Trophoblast cell (in vitro differentiated cells and primary cell): Measurements from ENCODE around the gene RAC2.

ENCODE experiments used
- DNase-seq, 2 donors: peaks; one replicate each; pipeline ENCODE4 v3.0.0-alpha.2; 2016
- H2AFZ ChIP-seq: 2 replicates; pipeline ENCODE4 v1.6.1; 2013; ENCODE audit warnings: low read length, moderate library complexity, mild to moderate bottlenecking; ENCODE audit not compliant: insufficient read depth, poor library complexity
- H2AK5ac ChIP-seq: 2 replicates; pipeline ENCODE4 v1.6.1; 2013; ENCODE audit warnings: mild to moderate bottlenecking, low read length
- H2BK120ac ChIP-seq: 2 replicates; pipeline ENCODE4 v1.6.1; 2013; ENCODE audit warnings: low read length, mild to moderate bottlenecking, moderate library complexity; ENCODE audit not compliant: insufficient read depth, poor library complexity
- H2BK12ac ChIP-seq: 2 replicates; pipeline ENCODE4 v1.6.1; 2013; ENCODE audit warnings: mild to moderate bottlenecking, low read length, moderate library complexity
- H2BK5ac ChIP-seq: 2 replicates; pipeline ENCODE4 v1.6.1; 2013; ENCODE audit warnings: low read length, low read depth, moderate library complexity, mild to moderate bottlenecking; ENCODE audit not compliant: poor library complexity
- H3K14ac ChIP-seq: 2 replicates; pipeline ENCODE4 v1.6.1; 2013; ENCODE audit warnings: mild to moderate bottlenecking, low read length
- H3K18ac ChIP-seq: 2 replicates; pipeline ENCODE4 v1.6.1; 2013; ENCODE audit warnings: mild to moderate bottlenecking, low read length
- H3K23ac ChIP-seq: 2 replicates; pipeline ENCODE4 v1.6.1; 2013; ENCODE audit warnings: low read length
- H3K27ac ChIP-seq: 2 replicates; pipeline ENCODE4 v1.5.1; 2013; ENCODE audit warnings: low read depth, mild to moderate bottlenecking, inconsistent platforms, low read length, moderate library complexity
- H3K27me3 ChIP-seq: 2 replicates; pipeline ENCODE4 v1.6.1; 2013; ENCODE audit warnings: inconsistent platforms, mild to moderate bottlenecking, low read length, moderate library complexity; ENCODE audit not compliant: insufficient read depth
- H3K36me3 ChIP-seq, 2 experiments: 1 replicate in 1 of 2; 2 replicates in 1 of 2; pipeline ENCODE4 v1.6.1; 2013; ENCODE audit warnings: low read length in 2 of 2, mild to moderate bottlenecking in 2 of 2, moderate library complexity in 1 of 2; ENCODE audit not compliant: insufficient read depth in 2 of 2, control insufficient read depth in 1 of 2
- H3K4ac ChIP-seq: 2 replicates; pipeline ENCODE4 v1.6.1; 2013; ENCODE audit warnings: low read depth, mild to moderate bottlenecking, low read length, moderate library complexity
- H3K4me1 ChIP-seq, 2 experiments: 1 replicate in 1 of 2; 2 replicates in 1 of 2; pipeline ENCODE4 v1.6.1; 2013; ENCODE audit warnings: low read length in 2 of 2, mild to moderate bottlenecking in 2 of 2, moderate library complexity in 1 of 2; ENCODE audit not compliant: insufficient read depth in 2 of 2, control insufficient read depth in 1 of 2
- H3K4me2 ChIP-seq: 2 replicates; pipeline ENCODE4 v1.6.1; 2013; ENCODE audit warnings: inconsistent platforms, mild to moderate bottlenecking, low read length, moderate library complexity
- H3K4me3 ChIP-seq: 2 replicates; pipeline ENCODE4 v1.5.1; 2013; ENCODE audit warnings: mild to moderate bottlenecking, low read depth, low read length, inconsistent platforms
- H3K79me1 ChIP-seq: one replicate; pipeline ENCODE4 v1.6.1; 2013; ENCODE audit warnings: low read length
- H3K79me2 ChIP-seq: 2 replicates; pipeline ENCODE4 v1.6.1; 2013; ENCODE audit warnings: low read length, mild to moderate bottlenecking; ENCODE audit not compliant: control insufficient read depth, insufficient read depth, poor library complexity
- H3K9ac ChIP-seq: 2 replicates; pipeline ENCODE4 v1.6.1; 2013; ENCODE audit warnings: mild to moderate bottlenecking, low read length
- H3K9me3 ChIP-seq: 2 replicates; pipeline ENCODE4 v1.6.1; 2013; ENCODE audit warnings: low read depth, mild to moderate bottlenecking, control low read depth, inconsistent platforms, low read length; ENCODE audit not compliant: insufficient read depth
- H4K12ac ChIP-seq: 2 replicates; pipeline ENCODE4 v1.6.1; 2013; ENCODE audit warnings: low read depth, mild to moderate bottlenecking, low read length, moderate library complexity
- H4K8ac ChIP-seq: 2 replicates; pipeline ENCODE4 v1.6.1; 2013; ENCODE audit warnings: low read depth, mild to moderate bottlenecking, low read length, moderate library complexity
- H4K91ac ChIP-seq: one replicate; pipeline ENCODE4 v1.6.1; 2013; ENCODE audit warnings: low read depth, mild to moderate bottlenecking, low read length, moderate library complexity
- WGBS: extraction: QIAGEN DNeasy Blood & Tissue Kit; methylation state at CpG from one replicate; pipeline ENCODE4 v1.1.7; 2013; ENCODE audit warnings: missing lambda C conversion rate; ENCODE audit not compliant: insufficient read length, insufficient coverage; ENCODE audit errors: extremely low coverage; 5-methylcytosine and 5-hydroxymethylcytosine counted together

The RAC2 gene

DNA sequence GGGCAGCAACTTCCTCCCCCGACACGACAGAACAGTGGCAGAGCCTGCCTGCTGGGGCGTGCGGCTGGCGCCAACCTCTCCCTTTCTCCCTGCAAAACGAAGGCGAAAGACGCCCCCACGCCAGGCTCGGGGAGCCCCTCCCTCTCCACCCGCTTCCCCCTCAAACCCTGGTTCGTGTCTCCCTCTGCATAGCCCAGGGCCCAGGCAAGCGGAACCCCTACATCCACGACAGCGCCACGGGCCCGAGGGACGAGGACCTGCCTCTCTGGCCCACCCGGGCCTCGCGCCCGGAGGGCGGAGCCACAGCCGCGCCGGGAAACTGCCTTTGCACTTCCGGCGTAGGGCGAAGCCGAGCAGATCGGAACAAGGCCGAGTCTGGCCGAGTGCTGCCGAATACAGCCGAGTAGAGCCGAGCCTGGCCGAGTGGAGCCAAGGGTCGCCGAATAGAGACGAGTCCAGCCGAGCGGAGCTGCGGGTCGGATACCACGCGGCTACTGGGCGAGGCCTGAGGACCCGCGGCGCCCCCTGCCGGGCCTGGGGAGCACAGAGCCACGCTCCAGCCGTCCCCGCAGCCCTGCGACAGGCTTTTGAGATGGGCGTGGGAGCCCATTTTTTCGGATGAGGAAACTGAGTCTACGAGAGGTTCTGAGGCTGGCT is 44.8 kb downstream of the RAC2 start:
- peaks cover 26 to 30% of the 10 kb centered on the region in 2 experiments for H3K4me1 ChIP-seq
- no peaks in the 10 kb centered on the region for H3K9me3 ChIP-seq
- peak overlapping the region; percentile 91 for H2BK5ac ChIP-seq
- peak overlapping the region; percentile 47 for H2AK5ac ChIP-seq
- peak overlapping the region; percentile 99 for H4K91ac ChIP-seq
- H3K23ac ChIP-seq = no peak overlapping the region
- H4K12ac ChIP-seq = peak overlapping the region; percentile 99
- peak; percentile 99 to 100 for DNase-seq
- WGBS = no CpG with 5 or more reads among the region's 58 CpGs
- H4K8ac ChIP-seq = peak overlapping the region; percentile 99
- H3K4me2 ChIP-seq = peak overlapping the region; percentile 67
- H3K4me3 ChIP-seq = peak overlapping the region; percentile 82
- H2BK12ac ChIP-seq = peak overlapping the region; percentile 55
- peak overlapping the region; percentile 96 for H2BK120ac ChIP-seq
- peak overlapping the region; percentile 96 for H3K27ac ChIP-seq
- peaks cover 30% of the 10 kb centered on the region for H3K79me1 ChIP-seq
- H3K9ac ChIP-seq = peak overlapping the region; percentile 96
- H3K36me3 ChIP-seq = no peaks in the 10 kb centered on the region
- H3K79me2 ChIP-seq = peaks cover 14% of the 10 kb centered on the region
- no peaks in the 10 kb centered on the region for H3K27me3 ChIP-seq
- H2AFZ ChIP-seq = peak overlapping the region; percentile 92
- H3K4ac ChIP-seq = peak overlapping the region; percentile 97
- peak overlapping the region; percentile 99 for H3K18ac ChIP-seq
- H3K14ac ChIP-seq = peak overlapping the region; percentile 99

DNA sequence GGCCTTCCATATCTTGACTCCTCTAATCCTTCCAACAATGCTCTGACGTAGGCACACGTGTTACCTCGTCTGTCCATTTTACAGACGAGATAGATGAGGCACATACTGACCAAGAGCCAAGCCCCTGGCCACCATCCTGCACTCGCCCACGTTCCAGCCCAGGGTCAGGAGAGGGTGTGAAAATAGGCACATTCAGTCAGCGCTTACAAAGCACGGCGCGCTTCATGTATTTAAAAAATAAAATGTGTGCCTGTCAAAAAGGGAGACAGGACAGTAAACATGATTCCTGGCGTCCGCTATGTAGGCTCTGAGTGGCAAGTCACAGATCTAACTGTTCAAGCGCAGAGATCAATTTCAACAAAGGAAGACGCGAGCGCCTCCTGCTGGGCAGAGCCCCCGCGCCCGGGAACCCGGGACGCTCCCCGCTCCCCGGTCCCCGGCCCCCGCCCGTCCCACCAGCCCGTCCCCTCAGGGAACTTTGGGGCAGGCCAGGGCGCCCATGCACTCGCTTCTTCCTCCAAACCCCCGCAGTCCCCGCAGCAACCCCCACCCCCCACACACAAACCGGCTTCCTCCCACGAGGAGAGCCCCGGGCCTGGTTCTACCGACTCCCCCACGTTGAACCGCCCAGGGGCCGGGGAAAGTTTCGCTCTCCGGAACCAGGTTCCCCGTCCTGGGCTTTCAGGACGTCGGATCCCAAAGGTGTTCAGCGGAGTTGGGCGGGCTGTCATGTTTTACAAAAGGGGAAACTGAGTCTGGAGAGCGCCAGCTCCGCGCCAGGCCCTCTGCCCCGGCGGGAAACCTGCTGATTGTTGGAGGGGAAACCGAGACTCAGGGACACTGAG is 45.6 kb downstream of the RAC2 start:
- peak overlapping the region; percentile 96 for H2BK120ac ChIP-seq
- H3K4ac ChIP-seq = peak overlapping the region; percentile 97
- H3K4me2 ChIP-seq = peak overlapping the region; percentile 67
- H3K79me2 ChIP-seq = peaks cover 14% of the 10 kb centered on the region
- H2AFZ ChIP-seq = peak overlapping the region; percentile 92
- peak overlapping the region; percentile 91 for H2BK5ac ChIP-seq
- H3K4me3 ChIP-seq = peak overlapping the region; percentile 82
- H3K18ac ChIP-seq = peak overlapping the region; percentile 99
- H3K27ac ChIP-seq = peak overlapping the region; percentile 96
- H4K91ac ChIP-seq = peak overlapping the region; percentile 99
- no peaks in the 10 kb centered on the region for H3K36me3 ChIP-seq
- peaks cover 1% of the 10 kb centered on the region for H3K9me3 ChIP-seq
- peak overlapping the region; percentile 99 for H3K14ac ChIP-seq
- peaks cover 26 to 30% of the 10 kb centered on the region in 2 experiments for H3K4me1 ChIP-seq
- DNase-seq = peak; percentile 88 to 95
- H3K23ac ChIP-seq = no peak overlapping the region
- H4K8ac ChIP-seq = peak overlapping the region; percentile 99
- no peaks in the 10 kb centered on the region for H3K27me3 ChIP-seq
- peak overlapping the region; percentile 95 for H2AK5ac ChIP-seq
- peak overlapping the region; percentile 99 for H4K12ac ChIP-seq
- peak overlapping the region; percentile 96 for H3K9ac ChIP-seq
- no CpG with 5 or more reads among the region's 51 CpGs for WGBS
- peaks cover 30% of the 10 kb centered on the region for H3K79me1 ChIP-seq
- H2BK12ac ChIP-seq = peak overlapping the region; percentile 81

DNA sequence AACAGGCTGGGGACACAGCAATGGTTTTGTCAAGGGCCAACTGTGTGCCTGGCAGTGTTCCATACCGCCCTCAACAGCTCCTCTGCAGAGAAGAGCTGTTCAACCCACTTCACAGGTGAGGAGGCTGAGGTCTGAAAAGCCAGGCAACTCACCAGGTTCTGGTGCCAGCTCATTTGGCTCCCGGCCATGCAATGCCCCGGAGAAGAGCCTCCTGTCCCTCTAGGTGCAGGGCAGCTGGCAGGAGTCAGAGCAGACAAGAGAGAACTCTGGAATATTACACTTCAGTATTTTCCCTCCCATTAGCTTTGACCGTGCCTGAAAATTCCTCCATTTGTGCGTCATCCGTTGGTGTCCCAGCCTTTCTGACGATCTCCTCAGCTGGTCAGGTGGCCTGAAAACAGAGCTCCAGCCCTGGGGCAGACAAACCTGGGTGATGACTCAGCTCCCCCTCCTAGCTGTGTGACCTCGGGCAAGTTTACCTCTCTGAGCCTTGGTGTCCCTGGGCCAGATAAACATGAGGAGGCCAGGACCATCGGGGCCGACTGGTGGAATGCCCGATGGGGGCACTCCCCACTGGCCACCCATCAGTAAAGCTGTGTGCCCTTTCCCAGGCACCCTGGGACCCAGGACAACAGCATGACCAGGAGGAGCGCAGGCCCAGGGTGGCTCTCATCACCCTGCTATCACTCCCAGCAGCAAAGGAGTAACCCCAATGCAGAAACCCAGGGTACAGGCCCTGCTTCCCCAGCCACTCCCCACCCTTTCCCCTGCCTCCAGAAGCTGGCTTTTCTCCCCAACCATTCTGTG is 46.4 kb downstream of the RAC2 start:
- Histone ChIP-seq H3K27me3 (no peaks in the 10 kb centered on the region), H3K36me3 (no peaks in the 10 kb centered on the region), H4K91ac (peak overlapping the region; percentile 100), H3K23ac (no peak overlapping the region), H3K4me2 (peak overlapping the region; percentile 47), H2AFZ (peak overlapping the region; percentile 62), H2BK12ac (peak overlapping the region; percentile 97), H3K4me3 (no peak overlapping the region), H3K79me1 (peaks cover 32% of the 10 kb centered on the region), H2AK5ac (peak overlapping the region; percentile 100), H3K79me2 (peaks cover 14% of the 10 kb centered on the region), H4K12ac (peak overlapping the region; percentile 37), H3K4me1 (peaks cover 26 to 30% of the 10 kb centered on the region in 2 experiments), H3K9ac (no peak overlapping the region), H2BK120ac (peak overlapping the region; percentile 99), H4K8ac (peak overlapping the region; percentile 93), H3K18ac (peak overlapping the region; percentile 94), H3K4ac (peak overlapping the region; percentile 97), H3K27ac (peak overlapping the region; percentile 95), H3K9me3 (peaks cover 1% of the 10 kb centered on the region), H3K14ac (peak overlapping the region; percentile 97), H2BK5ac (peak overlapping the region; percentile 98)
- WGBS = no CpG with 5 or more reads among the region's 12 CpGs
- peak; percentile 99 to 100 for DNase-seq
